AG04450 (cell line): ENCODE results near the gene PHRF1. TPM values are rescaled to one million over a fixed set of nuclear protein-coding genes. Genes with fewer than 3 reads are reported as not detected.

Experiments used
- CTCF ChIA-PET: fragments of 300-600, 350-600 bp; formaldehyde crosslinking; extraction: SDS; loops from one replicate; lab custom pipeline; 2022; ENCODE audit warnings: antibody characterized with exemption, inconsistent platforms; lab: Charles Lee
- POLR2A ChIA-PET: fragments of 350-600 bp; formaldehyde crosslinking; extraction: SDS; loops from one replicate; lab custom pipeline; 2021; ENCODE audit warnings: antibody characterized with exemption, inconsistent platforms; lab: Yijun Ruan, JAX
- DNase-seq: peaks from one replicate; pipeline ENCODE4 v3.0.0-alpha.2; 2011; ENCODE audit warnings: low read depth, low spot score
- H3K27ac ChIP-seq: one replicate; pipeline ENCODE4 v1.5.1; 2012; ENCODE audit warnings: low read depth, low read length, control low read depth
- H3K27me3 ChIP-seq: one replicate; pipeline ENCODE4 v1.6.0; 2012; ENCODE audit warnings: low read length; ENCODE audit not compliant: control insufficient read depth, insufficient read depth
- H3K4me3 ChIP-seq: 2 replicates; pipeline ENCODE4 v1.5.1; 2011; ENCODE audit warnings: mild to moderate bottlenecking, low read depth, low read length, control low read depth
- H3K9me3 ChIP-seq: 2 replicates; pipeline ENCODE4 v1.5.1; 2012; ENCODE audit warnings: low read length; ENCODE audit not compliant: control insufficient read depth, insufficient read depth
- CTCF ChIP-seq: IDR thresholded peaks from 2 replicates; pipeline ENCODE4 v1.5.1; 2011; ENCODE audit warnings: low read depth, low read length, control low read depth, inconsistent platforms
- polyA plus RNA-seq: library from polyadenylated mRNA; depleted of rRNA; stranded (reverse); fragments of >200 nt; gene quantifications from 2 replicates; pipeline ENCODE4 v1.2.3, GENCODE V29; 2011

The PHRF1 gene
- polyA plus RNA-seq, 1 experiment = 7.3 TPM

DNA sequence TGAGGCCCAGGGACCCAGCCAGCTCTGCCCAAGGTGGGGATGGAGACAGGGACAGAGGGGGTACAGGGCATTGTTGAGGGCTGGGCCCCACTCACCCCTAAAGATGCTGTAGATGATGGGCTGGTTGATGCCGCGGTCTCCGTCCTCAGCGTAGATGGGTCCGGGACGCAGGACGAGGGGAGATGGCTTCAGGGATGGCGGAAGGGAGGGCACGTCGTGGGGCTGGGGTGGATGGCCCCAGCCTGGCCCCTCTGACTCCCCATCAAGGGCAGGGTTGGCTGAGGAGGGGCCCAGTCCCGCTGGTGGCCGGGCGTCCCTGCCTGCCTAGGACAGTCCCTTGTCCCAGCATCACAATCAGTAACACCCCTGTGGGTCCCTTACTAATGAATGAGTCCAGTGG, 43.9 kb downstream of the PHRF1 start:
- Histone ChIP-seq H3K27ac (no peak overlapping the region), H3K4me3 (no peak overlapping the region), H3K27me3 (no peaks in the 10 kb centered on the region), H3K9me3 (no peaks in the 10 kb centered on the region; the same call in 1 of the 2 replicates)
- no peak for DNase-seq
- no peak for TF ChIP-seq CTCF
- ChIA-PET CTCF (no interaction called here), POLR2A (no interaction called here)

GRCh38 chr11:620935-621814, 44.9 kb downstream of the PHRF1 start:
- no peak for TF ChIP-seq CTCF
- POLR2A ChIA-PET = no interaction called here
- H3K27me3 ChIP-seq = no peaks in the 10 kb centered on the region
- no peaks in the 10 kb centered on the region; the same call in 1 of the 2 replicates for H3K9me3 ChIP-seq
- no peak overlapping the region for H3K4me3 ChIP-seq
- DNase-seq = no peak
- H3K27ac ChIP-seq = no peak overlapping the region
- CTCF ChIA-PET = no interaction called here

DNA sequence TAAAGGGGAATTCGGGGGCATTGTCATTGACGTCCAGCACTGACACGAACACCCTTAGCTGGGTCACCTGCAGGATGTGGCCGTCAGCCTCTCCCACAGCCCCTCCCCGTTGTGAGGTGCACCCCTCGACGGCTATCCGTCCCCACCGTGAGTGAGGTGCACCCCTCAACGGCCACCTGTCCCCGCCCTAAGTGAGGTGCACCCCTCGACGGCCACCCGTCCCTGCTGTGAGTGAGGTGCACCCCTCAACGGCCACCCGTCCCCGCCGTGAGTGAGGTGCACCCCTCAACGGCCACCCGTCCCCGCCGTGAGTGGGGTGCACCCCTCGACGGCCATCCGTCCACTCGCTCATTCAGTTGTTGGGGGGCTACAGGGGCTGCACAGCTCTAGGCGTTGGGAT, 45.6 kb downstream of the PHRF1 start:
- TF ChIP-seq CTCF = no peak
- Histone ChIP-seq H3K9me3 (no peaks in the 10 kb centered on the region; the same call in 1 of the 2 replicates), H3K27me3 (no peaks in the 10 kb centered on the region), H3K4me3 (no peak overlapping the region), H3K27ac (no peak overlapping the region)
- DNase-seq = no peak
- CTCF ChIA-PET = no interaction called here
- POLR2A ChIA-PET = no interaction called here

GRCh38 chr11:623349-623869, 47.1 kb downstream of the PHRF1 start:
- Histone ChIP-seq H3K9me3 (peaks cover 11% of the 10 kb centered on the region; the same call in 1 of the 2 replicates), H3K4me3 (no peak overlapping the region), H3K27me3 (no peaks in the 10 kb centered on the region), H3K27ac (no peak overlapping the region)
- ChIA-PET POLR2A (interaction anchor here (0.7 kb wide), 1 partner anchor 8 kb away, joined by 3 read pairs; the partner anchor contains the start of gene IRF7), CTCF (no interaction called here)
- no peak for DNase-seq
- no peak for TF ChIP-seq CTCF
